Stimulated activated naive CD8-positive, alpha-beta T cell treated with anti-CD3 and anti-CD28 coated beads, Interleukin-15, Interleukin-2, amounts not matched to agents 100 ng/mL and 50 ng/mL, for 24 hours (primary cell): ENCODE results near the gene EPHA3.

Experiments
- H3K27ac Mint-ChIP-seq: one replicate; pipeline ENCODE4 v1.8.0; 2021; ENCODE audit warnings: mild to moderate bottlenecking, mixed read lengths
- H3K27me3 Mint-ChIP-seq: one replicate; pipeline ENCODE4 v1.8.0; 2021; ENCODE audit warnings: mixed read lengths
- H3K36me3 Mint-ChIP-seq: one replicate; pipeline ENCODE4 v1.8.0; 2021; ENCODE audit warnings: low read depth, mixed read lengths
- H3K4me1 Mint-ChIP-seq: one replicate; pipeline ENCODE4 v1.8.0; 2021; ENCODE audit warnings: low read depth, mixed read lengths
- H3K4me3 Mint-ChIP-seq: one replicate; pipeline ENCODE4 v1.8.0; 2021; ENCODE audit warnings: mild to moderate bottlenecking, mixed read lengths
- H3K9me3 Mint-ChIP-seq: one replicate; pipeline ENCODE4 v1.8.0; 2021; ENCODE audit warnings: mixed read lengths

EPHA3 gene

GRCh38 chr3:89270201-89270600 is 162.8 kb downstream of the EPHA3 start:
- no peaks in the 10 kb centered on the region for H3K27me3 Mint-ChIP-seq
- peaks cover 7% of the 10 kb centered on the region for H3K9me3 Mint-ChIP-seq
- no peak overlapping the region for H3K27ac Mint-ChIP-seq
- no peak overlapping the region for H3K4me3 Mint-ChIP-seq
- H3K36me3 Mint-ChIP-seq = no peaks in the 10 kb centered on the region
- H3K4me1 Mint-ChIP-seq = no peaks in the 10 kb centered on the region

GRCh38 chr3:89275001-89275400 is 167.6 kb downstream of the EPHA3 start:
- no peaks in the 10 kb centered on the region for H3K36me3 Mint-ChIP-seq

GRCh38 chr3:89276116-89276515 is 168.7 kb downstream of the EPHA3 start:
- Mint-ChIP-seq H3K4me3 (no peak overlapping the region), H3K4me1 (no peaks in the 10 kb centered on the region), H3K9me3 (peaks cover 3% of the 10 kb centered on the region), H3K27me3 (no peaks in the 10 kb centered on the region), H3K27ac (no peak overlapping the region), H3K36me3 (no peaks in the 10 kb centered on the region)

More at GRCh38 chr3:89275001-89275400, 167.6 kb downstream of the EPHA3 start:
- Mint-ChIP-seq H3K27ac (no peak overlapping the region), H3K4me3 (no peak overlapping the region), H3K4me1 (no peaks in the 10 kb centered on the region), H3K27me3 (no peaks in the 10 kb centered on the region), H3K9me3 (peaks cover 7% of the 10 kb centered on the region)

- H3K9me3 Mint-ChIP-seq = peaks cover 3% of the 10 kb centered on the region
- H3K4me1 Mint-ChIP-seq = no peaks in the 10 kb centered on the region
- no peaks in the 10 kb centered on the region for H3K36me3 Mint-ChIP-seq
- H3K27me3 Mint-ChIP-seq = no peaks in the 10 kb centered on the region
- no peak overlapping the region for H3K27ac Mint-ChIP-seq
- no peak overlapping the region for H3K4me3 Mint-ChIP-seq
Measured at GRCh38 chr3:89278302-89279025, 171.0 kb downstream of the EPHA3 start.

DNA sequence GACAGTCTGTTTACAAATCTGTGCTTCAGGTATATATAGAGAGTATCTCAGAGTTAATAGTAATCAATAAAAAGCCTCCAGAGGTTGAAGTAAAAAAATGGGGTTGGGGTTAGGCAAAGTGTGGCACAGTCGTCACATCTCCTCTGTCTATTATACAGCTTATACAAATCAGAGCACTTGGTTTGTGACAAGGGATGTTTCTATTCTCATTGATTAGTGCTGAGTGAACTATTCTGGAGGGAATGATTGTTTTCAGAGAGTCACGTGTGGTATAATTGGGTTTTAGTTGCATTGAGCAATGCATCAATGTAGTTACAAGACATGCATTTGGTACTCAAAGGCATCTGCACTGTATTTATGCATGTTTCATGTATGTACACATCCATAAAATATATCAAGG is 172.9 kb downstream of the EPHA3 start:
- peaks cover 3% of the 10 kb centered on the region for H3K9me3 Mint-ChIP-seq
- no peak overlapping the region for H3K4me3 Mint-ChIP-seq
- H3K36me3 Mint-ChIP-seq = no peaks in the 10 kb centered on the region
- no peaks in the 10 kb centered on the region for H3K4me1 Mint-ChIP-seq
- no peaks in the 10 kb centered on the region for H3K27me3 Mint-ChIP-seq
- no peak overlapping the region for H3K27ac Mint-ChIP-seq

DNA sequence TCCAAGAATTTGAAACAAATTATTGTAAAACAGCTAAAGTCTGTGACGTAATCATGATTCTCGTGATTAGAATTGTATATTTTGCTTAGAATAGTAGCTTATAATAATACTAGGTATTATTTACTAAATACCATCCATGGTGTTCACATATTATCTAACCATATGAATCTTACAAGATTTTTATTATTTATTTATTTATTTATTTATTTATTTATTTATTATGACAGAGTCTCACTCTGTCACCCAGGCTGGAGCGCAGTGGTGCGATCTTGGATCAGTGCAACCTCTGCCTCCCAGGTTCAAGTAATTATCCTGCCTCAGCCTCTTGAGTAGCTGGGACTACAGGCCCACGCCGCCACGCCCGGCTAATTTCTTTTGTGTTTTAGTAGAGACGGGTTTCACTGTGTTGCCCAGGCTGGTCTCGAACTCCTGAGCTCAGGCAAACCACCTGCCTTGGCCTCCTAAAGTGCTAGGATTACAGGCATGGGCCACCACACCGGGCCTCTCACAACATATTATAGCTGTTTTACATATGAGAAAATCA is 173.5 kb downstream of the EPHA3 start:
- H3K36me3 Mint-ChIP-seq = no peaks in the 10 kb centered on the region
- H3K4me3 Mint-ChIP-seq = no peak overlapping the region
- no peaks in the 10 kb centered on the region for H3K27me3 Mint-ChIP-seq
- no peak overlapping the region for H3K27ac Mint-ChIP-seq
- H3K4me1 Mint-ChIP-seq = no peaks in the 10 kb centered on the region
- peaks cover 7% of the 10 kb centered on the region for H3K9me3 Mint-ChIP-seq

- H3K9me3 Mint-ChIP-seq = peaks cover 23% of the 10 kb centered on the region
- H3K27ac Mint-ChIP-seq = no peak overlapping the region
- no peaks in the 10 kb centered on the region for H3K36me3 Mint-ChIP-seq
- no peaks in the 10 kb centered on the region for H3K27me3 Mint-ChIP-seq
- H3K4me1 Mint-ChIP-seq = no peaks in the 10 kb centered on the region
- H3K4me3 Mint-ChIP-seq = no peak overlapping the region
Measured at GRCh38 chr3:89287902-89288508, 180.6 kb downstream of the EPHA3 start.

- no peak overlapping the region for H3K4me3 Mint-ChIP-seq
- no peaks in the 10 kb centered on the region for H3K36me3 Mint-ChIP-seq
- H3K27ac Mint-ChIP-seq = no peak overlapping the region
- peaks cover 27% of the 10 kb centered on the region for H3K9me3 Mint-ChIP-seq
- H3K27me3 Mint-ChIP-seq = no peaks in the 10 kb centered on the region
- no peaks in the 10 kb centered on the region for H3K4me1 Mint-ChIP-seq
Measured at GRCh38 chr3:89289574-89290190, 182.3 kb downstream of the EPHA3 start.

DNA sequence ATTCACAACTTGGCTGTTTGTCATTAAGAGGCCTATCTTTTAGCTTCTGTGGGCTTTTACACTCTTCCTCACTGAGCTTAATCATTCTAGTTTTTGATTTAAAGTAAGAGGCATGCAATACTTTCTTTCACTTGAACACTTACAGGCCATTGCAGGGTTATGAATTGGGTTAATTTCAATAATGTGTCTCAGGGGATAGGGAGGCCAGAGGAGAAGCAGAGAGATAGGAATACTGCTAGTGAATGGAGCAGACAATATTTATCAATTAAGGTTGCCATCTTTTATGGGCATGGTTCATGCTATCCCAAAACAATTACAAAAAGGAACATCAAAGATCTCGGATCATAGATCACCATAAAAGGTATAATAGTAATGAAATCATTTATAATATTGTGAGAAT is 189.8 kb downstream of the EPHA3 start:
- Mint-ChIP-seq H3K9me3 (peaks cover 10% of the 10 kb centered on the region), H3K27me3 (no peaks in the 10 kb centered on the region), H3K27ac (no peak overlapping the region), H3K4me3 (no peak overlapping the region), H3K36me3 (no peaks in the 10 kb centered on the region), H3K4me1 (no peaks in the 10 kb centered on the region)

- H3K27me3 Mint-ChIP-seq = no peaks in the 10 kb centered on the region
- H3K4me1 Mint-ChIP-seq = no peaks in the 10 kb centered on the region
- no peak overlapping the region for H3K27ac Mint-ChIP-seq
- H3K36me3 Mint-ChIP-seq = no peaks in the 10 kb centered on the region
- H3K9me3 Mint-ChIP-seq = no peaks in the 10 kb centered on the region
- H3K4me3 Mint-ChIP-seq = no peak overlapping the region
Measured at GRCh38 chr3:89300526-89300925, 193.1 kb downstream of the EPHA3 start.

DNA sequence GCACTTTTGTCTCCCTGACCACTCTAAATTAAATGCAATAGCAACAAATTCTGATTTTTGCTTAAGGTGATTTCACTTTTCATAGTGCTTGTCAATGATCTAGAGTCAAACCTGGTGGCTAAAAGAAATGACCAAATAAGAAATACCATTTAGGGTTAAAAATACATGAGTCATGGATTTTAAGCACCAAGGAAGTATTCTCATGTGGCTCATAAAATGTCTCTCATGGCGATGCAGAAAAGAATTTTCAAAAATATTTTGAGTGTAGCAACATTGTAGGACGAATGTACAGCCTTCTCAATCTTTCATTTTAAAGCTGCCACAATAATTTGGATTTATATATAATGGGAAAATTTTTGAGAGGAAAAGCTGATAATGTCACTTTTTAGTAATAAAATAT is 193.6 kb downstream of the EPHA3 start:
- Mint-ChIP-seq H3K4me3 (no peak overlapping the region), H3K9me3 (no peaks in the 10 kb centered on the region), H3K27ac (no peak overlapping the region), H3K4me1 (no peaks in the 10 kb centered on the region), H3K36me3 (no peaks in the 10 kb centered on the region), H3K27me3 (no peaks in the 10 kb centered on the region)

DNA sequence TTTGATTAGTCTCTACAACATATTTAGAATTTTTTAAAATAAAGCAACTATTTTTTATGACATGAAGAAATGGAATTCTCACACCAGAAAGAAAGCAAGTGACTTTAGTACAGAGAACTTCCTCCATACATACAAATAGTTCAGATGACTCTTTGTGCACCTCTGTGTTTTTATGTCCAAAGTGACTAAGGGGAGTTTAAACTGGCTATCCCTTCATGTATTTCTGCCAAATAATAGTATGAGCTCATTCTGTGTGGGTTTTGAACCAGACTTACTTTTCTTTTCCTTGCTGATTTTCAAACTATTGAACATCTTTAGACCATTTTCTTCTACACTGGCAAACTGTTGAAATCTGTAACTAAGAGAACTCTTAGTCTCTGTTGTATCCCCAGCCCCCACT is 196.3 kb downstream of the EPHA3 start:
- no peaks in the 10 kb centered on the region for H3K4me1 Mint-ChIP-seq
- no peaks in the 10 kb centered on the region for H3K36me3 Mint-ChIP-seq
- no peak overlapping the region for H3K27ac Mint-ChIP-seq
- no peaks in the 10 kb centered on the region for H3K27me3 Mint-ChIP-seq
- H3K9me3 Mint-ChIP-seq = no peaks in the 10 kb centered on the region
- no peak overlapping the region for H3K4me3 Mint-ChIP-seq

GRCh38 chr3:89306540-89306939 is 199.1 kb downstream of the EPHA3 start:
- Mint-ChIP-seq H3K36me3 (no peaks in the 10 kb centered on the region), H3K4me1 (no peaks in the 10 kb centered on the region), H3K27me3 (no peaks in the 10 kb centered on the region), H3K9me3 (no peaks in the 10 kb centered on the region), H3K27ac (no peak overlapping the region), H3K4me3 (no peak overlapping the region)

- H3K36me3 Mint-ChIP-seq = no peaks in the 10 kb centered on the region
- no peak overlapping the region for H3K27ac Mint-ChIP-seq
- no peak overlapping the region for H3K4me3 Mint-ChIP-seq
- H3K9me3 Mint-ChIP-seq = no peaks in the 10 kb centered on the region
- no peaks in the 10 kb centered on the region for H3K4me1 Mint-ChIP-seq
- no peaks in the 10 kb centered on the region for H3K27me3 Mint-ChIP-seq
Measured at GRCh38 chr3:89311581-89311980, 204.2 kb downstream of the EPHA3 start.

DNA sequence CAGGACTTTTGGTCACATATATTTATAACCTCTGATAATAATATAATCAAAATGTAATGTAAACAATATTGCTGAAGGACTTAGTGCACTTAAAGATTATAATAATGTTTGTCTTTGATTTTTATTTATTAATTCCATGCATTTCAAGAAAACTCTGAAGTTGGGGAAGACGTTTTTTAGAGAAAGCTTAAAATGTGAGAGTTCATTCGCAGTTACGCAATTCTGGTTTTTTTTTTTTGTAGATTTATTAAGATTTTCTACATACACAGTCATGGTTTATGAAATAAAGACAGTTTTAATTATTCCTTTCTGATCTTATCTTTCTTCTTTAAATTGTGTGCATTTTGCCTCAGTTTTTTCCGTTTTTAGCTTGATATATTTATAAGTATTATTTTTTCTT is 204.7 kb downstream of the EPHA3 start:
- no peaks in the 10 kb centered on the region for H3K27me3 Mint-ChIP-seq

More for the DNA sequence above, 204.7 kb downstream of the EPHA3 start:
- Mint-ChIP-seq H3K4me3 (no peak overlapping the region), H3K36me3 (no peaks in the 10 kb centered on the region), H3K4me1 (no peaks in the 10 kb centered on the region), H3K9me3 (no peaks in the 10 kb centered on the region), H3K27ac (no peak overlapping the region)
